Right atrium auricular region (tissue), 2 donors: Measurements from ENCODE around the gene POLR3G. TPM values are rescaled to one million over a fixed set of nuclear protein-coding genes. Genes with fewer than 3 reads are reported as not detected.
A peak's percentile ranks its signal among the peaks of the same experiment; 100 is the strongest.

Experiments used
- DNase-seq: peaks from one replicate; pipeline ENCODE4 v3.0.0-alpha.2; 2019; ENCODE audit warnings: low spot score
- H3K27ac ChIP-seq, 2 donors: fragments of 200-600 bp; sonication (generic); 1 replicate in 1 of 2; 2 replicates in 1 of 2; pipeline ENCODE4 v1.5.1; 2016 to 2019
- H3K27me3 ChIP-seq, 2 donors: fragments of 200-600 bp; sonication (generic); one replicate each; pipeline versions ENCODE4 v1.5.1 to v1.6.0; 2017 to 2019
- H3K36me3 ChIP-seq: fragments of 200-600 bp; sonication (generic); one replicate; pipeline ENCODE4 v1.5.1; 2016
- H3K4me1 ChIP-seq, 2 donors: fragments of 200-600 bp; sonication (generic); one replicate each; pipeline versions ENCODE4 v1.5.1 to v1.6.0; 2017 to 2019
- H3K4me3 ChIP-seq, 2 donors: fragments of 200-600 bp; sonication (generic); 1 replicate in 1 of 2; 2 replicates in 1 of 2; pipeline ENCODE4 v1.5.1; 2017 to 2019; ENCODE audit warnings: mild to moderate bottlenecking in 1 of 2, moderate library complexity in 1 of 2
- H3K9me3 ChIP-seq, 2 donors: fragments of 200-600 bp; sonication (generic); one replicate each; pipeline ENCODE4 v1.5.1; 2019
- total RNA-seq, 2 donors: library from RNA; depleted of rRNA; stranded (reverse); fragments of >200 nt; gene quantifications; one replicate each; pipeline ENCODE4 v1.1.0, GENCODE V29; 2016
- TF ChIP-seq, protein P1 (sequence below), 2 donors: fragments of 200-600 bp; sonication (generic); IDR thresholded peaks; one replicate each; pipeline ENCODE4 v1.5.1; 2019; ENCODE audit warnings: antibody characterized with exemption in 2 of 2

Gene POLR3G
- total RNA-seq, 2 donors from 2014 or later, result 0.85 to 1.6 TPM

DNA sequence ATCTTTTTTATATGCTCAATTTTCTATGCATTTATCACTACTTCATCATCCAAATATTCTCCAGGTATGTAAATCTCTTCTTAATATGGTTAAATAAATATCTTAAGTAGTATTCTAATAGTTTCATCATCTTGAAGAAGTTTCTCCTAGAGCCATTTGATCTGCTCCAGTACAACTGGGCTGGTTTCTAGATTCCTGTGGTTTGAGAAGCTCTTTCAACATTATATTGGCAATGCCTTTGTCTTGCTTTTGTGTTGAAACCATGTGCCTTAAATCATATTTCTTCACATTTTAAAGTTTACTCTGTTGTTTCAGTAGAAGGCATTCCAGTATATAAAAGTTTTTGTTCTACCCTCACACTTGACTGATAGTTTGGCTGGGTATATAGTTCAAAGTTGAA, 27.7 kb upstream of the POLR3G start:
- Histone ChIP-seq H3K27ac (no peak overlapping the region), H3K9me3 (peaks cover 0 to 4% of the 10 kb centered on the region in 2 donors), H3K4me3 (no peak overlapping the region), H3K36me3 (no peaks in the 10 kb centered on the region), H3K27me3 (no peaks in the 10 kb centered on the region), H3K4me1 (no peaks in the 10 kb centered on the region)
- TF ChIP-seq, protein P1, sequence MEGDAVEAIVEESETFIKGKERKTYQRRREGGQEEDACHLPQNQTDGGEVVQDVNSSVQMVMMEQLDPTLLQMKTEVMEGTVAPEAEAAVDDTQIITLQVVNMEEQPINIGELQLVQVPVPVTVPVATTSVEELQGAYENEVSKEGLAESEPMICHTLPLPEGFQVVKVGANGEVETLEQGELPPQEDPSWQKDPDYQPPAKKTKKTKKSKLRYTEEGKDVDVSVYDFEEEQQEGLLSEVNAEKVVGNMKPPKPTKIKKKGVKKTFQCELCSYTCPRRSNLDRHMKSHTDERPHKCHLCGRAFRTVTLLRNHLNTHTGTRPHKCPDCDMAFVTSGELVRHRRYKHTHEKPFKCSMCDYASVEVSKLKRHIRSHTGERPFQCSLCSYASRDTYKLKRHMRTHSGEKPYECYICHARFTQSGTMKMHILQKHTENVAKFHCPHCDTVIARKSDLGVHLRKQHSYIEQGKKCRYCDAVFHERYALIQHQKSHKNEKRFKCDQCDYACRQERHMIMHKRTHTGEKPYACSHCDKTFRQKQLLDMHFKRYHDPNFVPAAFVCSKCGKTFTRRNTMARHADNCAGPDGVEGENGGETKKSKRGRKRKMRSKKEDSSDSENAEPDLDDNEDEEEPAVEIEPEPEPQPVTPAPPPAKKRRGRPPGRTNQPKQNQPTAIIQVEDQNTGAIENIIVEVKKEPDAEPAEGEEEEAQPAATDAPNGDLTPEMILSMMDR (IDR thresholded peaks at IDR 0.05), result no peak
- DNase-seq, result no peak

DNA sequence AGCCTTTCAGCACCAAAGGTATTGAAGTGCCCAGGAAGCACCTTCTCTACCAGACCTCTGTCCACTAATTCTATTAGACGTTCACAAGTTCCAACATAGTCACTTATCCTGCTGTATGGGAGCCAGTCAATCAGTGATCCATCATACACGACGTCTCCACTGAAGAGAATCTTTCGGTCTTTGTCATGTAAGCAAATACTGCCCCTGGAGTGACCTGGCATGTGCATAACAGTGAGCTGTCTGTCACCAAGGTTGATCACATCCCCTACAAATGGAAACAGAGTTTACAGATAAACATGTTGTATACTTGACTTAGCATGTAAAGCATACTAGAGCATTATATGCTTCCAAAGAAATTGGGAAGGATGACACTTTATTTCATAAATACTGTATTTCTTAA, 13.4 kb upstream of the POLR3G start:
- H3K36me3 ChIP-seq, result peaks cover 6% of the 10 kb centered on the region

DNA sequence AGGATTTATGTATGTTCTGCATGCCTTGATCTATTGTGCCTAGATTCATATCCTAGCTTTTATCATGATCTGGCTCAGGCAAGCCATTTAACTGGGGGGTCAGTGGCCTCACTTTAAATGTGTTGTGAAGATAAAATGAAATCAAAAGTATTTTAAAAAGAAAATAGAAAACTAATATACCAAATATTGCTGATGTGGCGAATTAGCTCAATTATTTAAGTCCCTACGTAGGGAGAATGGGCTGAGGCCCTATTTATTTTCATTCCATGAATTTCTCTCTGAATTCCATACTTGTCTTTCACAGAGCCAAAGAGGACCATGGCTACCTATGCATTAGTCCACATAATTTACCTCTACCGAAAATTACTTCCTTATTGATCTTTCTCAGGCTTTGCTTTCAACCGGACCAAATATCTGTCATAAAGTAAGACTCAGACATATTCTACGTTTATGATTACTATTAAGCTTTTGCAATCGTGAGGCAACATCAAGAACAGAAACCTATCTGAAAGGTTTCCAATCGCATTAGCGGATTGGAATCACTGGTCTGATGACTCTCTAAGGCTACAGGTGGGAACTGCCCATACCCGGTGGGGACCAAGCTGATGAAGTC, 1.8 kb upstream of the POLR3G start:
- DNase-seq, result no peak
- H3K27ac ChIP-seq, result no peak overlapping the region

More for the DNA sequence above, 13.4 kb upstream of the POLR3G start:
- H3K27ac ChIP-seq, result no peak overlapping the region
- no peaks in the 10 kb centered on the region for H3K9me3 ChIP-seq
- DNase-seq, result no peak
- TF ChIP-seq, protein P1 (IDR thresholded peaks at IDR 0.05), result no peak
- H3K4me1 ChIP-seq, result no peaks in the 10 kb centered on the region
- no peak overlapping the region for H3K4me3 ChIP-seq
- H3K27me3 ChIP-seq, result no peaks in the 10 kb centered on the region

DNA sequence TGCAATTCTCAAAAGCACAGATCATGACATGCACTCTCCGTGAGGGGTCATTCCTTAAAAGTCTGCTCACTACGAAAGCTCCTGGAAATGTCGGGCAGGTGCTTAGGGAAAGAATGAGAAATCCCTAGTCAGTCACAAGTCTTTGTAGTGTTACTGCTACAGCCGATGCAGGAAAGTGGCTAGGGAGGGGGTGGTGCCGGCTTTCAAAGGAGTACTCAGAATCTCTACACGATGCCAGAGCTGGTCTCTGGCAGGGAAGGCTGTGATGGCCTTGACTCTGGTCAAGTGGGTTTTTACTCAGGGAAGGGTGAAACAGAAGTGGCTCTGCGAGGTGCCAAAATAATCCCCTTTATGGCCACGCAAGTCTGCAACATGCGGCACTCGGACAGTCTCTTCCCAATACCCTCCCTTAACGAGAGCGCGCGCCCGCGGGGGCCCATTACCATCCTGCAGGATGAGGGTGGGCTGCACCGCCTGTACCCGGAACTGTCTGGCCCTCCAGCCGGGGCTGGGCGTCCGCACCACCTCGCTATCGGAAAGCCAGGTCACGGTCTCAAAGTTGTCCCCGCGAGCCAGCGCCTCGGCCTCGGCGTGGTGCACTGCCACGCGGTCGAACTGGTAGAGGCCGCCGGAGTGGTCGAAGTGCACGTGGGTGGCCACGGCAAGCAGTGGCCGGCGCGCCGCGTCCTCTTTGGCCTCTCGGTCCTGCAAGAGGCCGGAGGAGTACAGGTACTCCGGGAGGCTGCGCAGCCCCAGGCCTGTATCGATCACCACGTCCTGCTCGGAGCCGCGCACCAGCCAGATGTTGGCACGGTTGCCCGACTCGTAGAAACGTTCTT, 1.0 kb upstream of the POLR3G start:
- peak overlapping the region; percentile 82 to 83 for H3K27ac ChIP-seq
- no peaks in the 10 kb centered on the region for H3K27me3 ChIP-seq
- peak overlapping the region; percentile 77 to 90 for H3K4me3 ChIP-seq
- TF ChIP-seq, protein P1 (IDR thresholded peaks at IDR 0.05), result no peak
- H3K36me3 ChIP-seq, result no peaks in the 10 kb centered on the region
- DNase-seq, result peak; percentile 61
- no peaks in the 10 kb centered on the region for H3K9me3 ChIP-seq
- H3K4me1 ChIP-seq, result peaks cover 0 to 9% of the 10 kb centered on the region in 2 donors

More for the DNA sequence above, 1.8 kb upstream of the POLR3G start:
- H3K27me3 ChIP-seq, result no peaks in the 10 kb centered on the region
- H3K4me1 ChIP-seq, result peaks cover 0 to 9% of the 10 kb centered on the region in 2 donors
- no peaks in the 10 kb centered on the region for H3K36me3 ChIP-seq
- TF ChIP-seq, protein P1 (IDR thresholded peaks at IDR 0.05), result no peak
- no peaks in the 10 kb centered on the region for H3K9me3 ChIP-seq
- peak overlapping the region; percentile 77 to 90 for H3K4me3 ChIP-seq

DNA sequence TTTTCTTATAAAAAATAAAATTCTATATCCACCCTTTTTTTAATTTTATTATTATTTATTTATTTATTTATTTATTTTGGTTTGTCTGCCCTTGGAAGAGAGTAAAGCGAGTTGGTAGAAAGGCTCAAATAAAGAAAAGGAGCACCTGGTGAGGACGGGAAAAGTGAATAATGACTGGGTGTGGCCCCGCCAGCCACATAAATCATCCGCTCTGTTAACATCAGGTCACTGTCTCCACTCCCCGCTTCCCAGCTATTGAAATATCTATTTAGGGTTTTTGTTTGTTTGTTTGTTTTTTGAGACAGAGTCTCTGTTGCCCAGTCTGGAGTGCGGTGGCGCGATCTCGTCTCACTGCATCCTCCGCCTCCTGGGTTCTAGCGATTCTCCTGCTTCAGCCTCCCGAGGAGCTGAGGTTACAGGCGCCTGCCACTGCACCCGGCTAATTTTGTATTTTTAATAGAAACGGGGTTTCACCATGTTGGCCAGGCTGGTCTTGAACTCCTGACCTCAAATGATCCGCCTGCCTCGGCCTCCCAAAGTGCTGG, 844 bp downstream of the POLR3G start:
- Histone ChIP-seq H3K36me3 (no peaks in the 10 kb centered on the region), H3K4me3 (peak overlapping the region; percentile 77 to 90), H3K9me3 (no peaks in the 10 kb centered on the region), H3K27me3 (no peaks in the 10 kb centered on the region), H3K4me1 (peaks cover 0 to 9% of the 10 kb centered on the region in 2 donors), H3K27ac (no peak overlapping the region)
- TF ChIP-seq, protein P1 (IDR thresholded peaks at IDR 0.05), result no peak
- DNase-seq, result no peak
